ENCODE measurements around the gene GNAT2.

Gene GNAT2

DNA sequence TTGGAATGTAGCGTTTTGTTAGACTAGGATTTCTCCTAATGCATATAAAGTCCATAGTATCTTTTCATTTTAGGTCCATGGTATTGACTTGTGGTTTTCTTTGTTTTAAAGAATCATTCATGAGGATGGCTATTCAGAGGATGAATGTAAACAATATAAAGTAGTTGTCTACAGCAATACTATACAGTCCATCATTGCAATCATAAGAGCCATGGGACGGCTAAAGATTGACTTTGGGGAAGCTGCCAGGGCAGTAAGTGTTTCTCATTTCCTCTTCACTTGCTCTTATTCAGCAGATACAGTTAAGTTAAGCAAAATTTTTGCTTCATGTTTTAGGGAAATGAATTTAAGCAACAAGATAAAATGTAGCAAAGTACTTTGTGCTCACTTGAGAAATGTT lies 45.6 kb downstream of the GNAT2 start:
- no peak for TF ChIP-seq Cebpa-rat (IDR thresholded peaks at IDR 0.05)
- peak overlapping the region in 4 of 11 experiments; percentile 23 to 87 (median 63); a peak in 8 of 22 replicates for H3K4me2 ChIP-seq
- H3K27me3 ChIP-seq, result no peaks in the 10 kb centered on the region
- H3K27ac ChIP-seq, result peak overlapping the region in 4 of 11 experiments; percentile 34 to 56 (median 48); a peak in 5 of 22 replicates
- H3K36me3 ChIP-seq, result peaks cover 27 to 63% (median 50%) of the 10 kb centered on the region in 11 experiments
- H3K9ac ChIP-seq, result peak overlapping the region in 1 of 11 experiments; percentile 35; a peak in 1 of 22 replicates
- H3K4me3 ChIP-seq, result no peak overlapping the region
- H4K20me1 ChIP-seq, result peaks cover 47 to 99% (median 75%) of the 10 kb centered on the region in 11 experiments; a peak in 21 of 22 replicates
- peaks cover 2 to 84% (median 12%) of the 10 kb centered on the region in 10 experiments; a peak in 19 of 20 replicates for H3K4me1 ChIP-seq
- no peaks in the 10 kb centered on the region for H3K9me3 ChIP-seq (replicated peaks in 1 of 11)

DNA sequence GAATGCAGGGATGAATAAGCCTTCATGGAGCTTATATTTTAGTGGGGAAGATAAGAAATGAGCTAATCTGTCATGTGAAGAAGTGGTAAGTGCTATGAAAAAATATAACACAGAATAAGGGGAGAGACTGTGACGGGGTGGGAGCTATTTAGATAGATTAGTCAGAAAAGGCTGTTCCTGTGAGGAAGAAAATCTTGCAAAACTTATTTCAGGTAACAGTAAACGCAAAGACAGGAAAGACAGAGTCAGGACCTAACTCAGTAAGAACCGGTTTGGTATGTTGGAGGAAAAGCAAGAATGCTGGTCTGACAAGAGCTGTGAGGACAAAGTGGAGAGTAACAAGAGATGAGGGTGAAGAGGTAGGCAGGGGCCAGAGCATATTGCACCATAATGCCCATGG lies 49.0 kb downstream of the GNAT2 start:
- TF ChIP-seq Cebpa-rat (IDR thresholded peaks at IDR 0.05), result no peak
- Histone ChIP-seq H3K4me3 (no peak overlapping the region), H3K9me3 (replicated peaks in 1 of 11) (no peaks in the 10 kb centered on the region), H3K9ac (no peak overlapping the region), H3K27me3 (no peaks in the 10 kb centered on the region), H3K27ac (no peak overlapping the region), H3K4me1 (peaks cover 11 to 94% (median 25%) of the 10 kb centered on the region in 10 experiments; a peak in 19 of 20 replicates), H4K20me1 (peaks cover 69 to 100% (median 97%) of the 10 kb centered on the region in 11 experiments), H3K36me3 (peaks cover 0 to 42% (median 16%) of the 10 kb centered on the region in 11 experiments; a peak in 17 of 22 replicates), H3K4me2 (peak overlapping the region in 2 of 11 experiments; percentile 7 to 38; a peak in 2 of 22 replicates)

GRCh38 chr1:109569323-109569722 lies 50.1 kb downstream of the GNAT2 start:
- Histone ChIP-seq H3K36me3 (peaks cover 0 to 40% (median 12%) of the 10 kb centered on the region in 11 experiments; a peak in 12 of 22 replicates), H3K9me3 (replicated peaks in 1 of 11) (no peaks in the 10 kb centered on the region), H3K9ac (no peak overlapping the region), H4K20me1 (peaks cover 76 to 100% (median 99%) of the 10 kb centered on the region in 11 experiments), H3K4me3 (peak overlapping the region in 2 of 10 experiments; percentile 33 to 39; a peak in 3 of 20 replicates), H3K27ac (0 out of 22 replicates have a peak overlapping the region, but pooled peaks of 1 of the 11 experiments have one; percentile 8), H3K27me3 (no peaks in the 10 kb centered on the region), H3K4me2 (peak overlapping the region in 9 of 11 experiments; percentile 36 to 84 (median 60); a peak in 13 of 22 replicates), H3K4me1 (peaks cover 11 to 92% (median 25%) of the 10 kb centered on the region in 10 experiments; a peak in 19 of 20 replicates)
- TF ChIP-seq Cebpa-rat (IDR thresholded peaks at IDR 0.05), result no peak

GRCh38 chr1:109567877-109568672 lies 51.3 kb downstream of the GNAT2 start:
- Histone ChIP-seq H3K9ac (no peak overlapping the region; a peak in 1 of 22 replicates), H3K9me3 (replicated peaks in 1 of 11) (no peaks in the 10 kb centered on the region), H4K20me1 (peaks cover 76 to 100% (median 100%) of the 10 kb centered on the region in 11 experiments), H3K36me3 (peaks cover 0 to 29% (median 8%) of the 10 kb centered on the region in 11 experiments; a peak in 6 of 22 replicates), H3K27ac (0 out of 22 replicates have a peak overlapping the region, but pooled peaks of 2 of the 11 experiments have one; percentile 8 to 11), H3K4me2 (peak overlapping the region in 10 of 11 experiments; percentile 23 to 84 (median 53); a peak in 17 of 22 replicates), H3K4me1 (peaks cover 16 to 91% (median 21%) of the 10 kb centered on the region in 10 experiments), H3K27me3 (no peaks in the 10 kb centered on the region), H3K4me3 (no peak overlapping the region)
- TF ChIP-seq Cebpa-rat (IDR thresholded peaks at IDR 0.05), result no peak

DNA sequence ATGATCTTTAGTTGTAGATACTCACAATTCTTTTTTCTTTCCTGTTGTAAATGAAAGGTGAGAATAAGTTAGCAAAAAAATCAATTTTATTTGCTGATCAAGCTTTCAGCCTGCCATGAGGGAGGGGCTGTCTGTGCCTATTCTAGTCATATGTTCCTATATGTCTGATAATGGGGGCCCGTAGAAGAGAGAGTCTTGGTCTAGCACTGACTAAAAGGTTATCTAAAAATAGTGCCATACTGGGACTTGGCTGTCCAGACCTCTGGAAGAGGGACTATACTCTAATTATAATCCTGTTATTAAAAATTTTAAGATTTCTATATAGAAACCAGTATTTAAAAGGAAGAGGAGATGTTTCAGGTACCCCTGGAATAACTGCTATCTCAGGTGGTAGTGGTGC lies 52.4 kb downstream of the GNAT2 start:
- no peaks in the 10 kb centered on the region for H3K27me3 ChIP-seq
- TF ChIP-seq Cebpa-rat (IDR thresholded peaks at IDR 0.05), result no peak
- no peak overlapping the region for H3K4me3 ChIP-seq
- peaks cover 0 to 23% (median 8%) of the 10 kb centered on the region in 11 experiments; a peak in 6 of 22 replicates for H3K36me3 ChIP-seq
- peak overlapping the region in 2 of 11 experiments; percentile 81 to 84; a peak in 3 of 22 replicates for H3K4me2 ChIP-seq
- H3K27ac ChIP-seq, result no peak overlapping the region
- H3K9ac ChIP-seq, result no peak overlapping the region
- peaks cover 26 to 91% (median 31%) of the 10 kb centered on the region in 10 experiments for H3K4me1 ChIP-seq
- H3K9me3 ChIP-seq (replicated peaks in 1 of 11), result no peaks in the 10 kb centered on the region
- H4K20me1 ChIP-seq, result peaks cover 76 to 100% (median 100%) of the 10 kb centered on the region in 11 experiments

DNA sequence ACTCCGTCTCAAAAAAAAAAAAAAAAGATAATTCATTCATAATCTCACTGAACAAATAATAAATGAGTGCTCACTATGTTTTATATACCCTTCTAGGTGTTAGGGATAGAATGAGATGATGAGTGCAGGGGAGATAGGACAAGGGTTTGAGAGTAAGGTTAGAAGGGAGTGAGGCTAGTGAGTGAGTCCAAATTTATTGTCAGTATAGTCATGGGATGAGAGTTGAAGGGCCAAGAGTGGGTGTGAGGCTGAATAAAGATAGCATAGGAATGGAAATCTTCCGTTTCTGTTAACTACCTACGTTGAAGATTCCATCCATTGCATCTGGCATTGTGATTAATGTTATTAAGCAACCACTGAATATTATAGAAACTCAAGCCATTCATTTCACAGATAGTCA lies 54.2 kb downstream of the GNAT2 start:
- peaks cover 26 to 92% (median 38%) of the 10 kb centered on the region in 10 experiments for H3K4me1 ChIP-seq
- no peak overlapping the region for H3K4me2 ChIP-seq

GRCh38 chr1:109564194-109564878 lies 55.1 kb downstream of the GNAT2 start:
- peaks cover 92 to 100% (median 100%) of the 10 kb centered on the region in 11 experiments for H4K20me1 ChIP-seq
- no peak overlapping the region for H3K4me3 ChIP-seq
- no peak overlapping the region for H3K27ac ChIP-seq
- no peak overlapping the region; a peak in 1 of 22 replicates for H3K9ac ChIP-seq
- no peak for TF ChIP-seq Cebpa-rat (IDR thresholded peaks at IDR 0.05)
- peaks cover 0 to 23% (median 8%) of the 10 kb centered on the region in 11 experiments; a peak in 5 of 22 replicates for H3K36me3 ChIP-seq
- H3K4me1 ChIP-seq, result peaks cover 26 to 93% (median 38%) of the 10 kb centered on the region in 10 experiments
- no peaks in the 10 kb centered on the region for H3K27me3 ChIP-seq
- no peaks in the 10 kb centered on the region for H3K9me3 ChIP-seq (replicated peaks in 1 of 11)
- H3K4me2 ChIP-seq, result 0 out of 22 replicates have a peak overlapping the region, but pooled peaks of 1 of the 11 experiments have one; percentile 9

More for the DNA sequence above, 54.2 kb downstream of the GNAT2 start:
- Histone ChIP-seq H3K9me3 (replicated peaks in 1 of 11) (no peaks in the 10 kb centered on the region), H3K27me3 (no peaks in the 10 kb centered on the region), H4K20me1 (peaks cover 83 to 100% (median 100%) of the 10 kb centered on the region in 11 experiments), H3K9ac (no peak overlapping the region), H3K4me3 (no peak overlapping the region), H3K27ac (no peak overlapping the region), H3K36me3 (peaks cover 0 to 23% (median 8%) of the 10 kb centered on the region in 11 experiments; a peak in 5 of 22 replicates)
- no peak for TF ChIP-seq Cebpa-rat (IDR thresholded peaks at IDR 0.05)

- H3K27me3 ChIP-seq, result no peaks in the 10 kb centered on the region
- H3K4me3 ChIP-seq, result no peak overlapping the region
- no peak for TF ChIP-seq Cebpa-rat (IDR thresholded peaks at IDR 0.05)
- peak overlapping the region in 1 of 11 experiments; percentile 20; a peak in 1 of 22 replicates for H3K4me2 ChIP-seq
- H4K20me1 ChIP-seq, result peaks cover 100% of the 10 kb centered on the region in 11 experiments
- H3K9ac ChIP-seq, result no peak overlapping the region
- no peaks in the 10 kb centered on the region for H3K9me3 ChIP-seq (replicated peaks in 1 of 11)
- no peak overlapping the region for H3K27ac ChIP-seq
- H3K4me1 ChIP-seq, result peaks cover 30 to 85% (median 41%) of the 10 kb centered on the region in 10 experiments
- H3K36me3 ChIP-seq, result peaks cover 0 to 23% (median 12%) of the 10 kb centered on the region in 11 experiments; a peak in 12 of 22 replicates
Measured at GRCh38 chr1:109559995-109560394, 59.4 kb downstream of the GNAT2 start.

Measured in BLaER1 treated with 17β-estradiol and CSF1 and Interleukin-3, amounts not matched to agents 10 nM and 100 nM (cell line).